IPS-15b (cell line): ENCODE measurements around the gene CFAP100.

Experiments used
- H3K27me3 ChIP-seq: one replicate; pipeline ENCODE4 v1.6.1; 2013; ENCODE audit warnings: low read length; ENCODE audit not compliant: control insufficient read depth, insufficient read depth
- H3K36me3 ChIP-seq: one replicate; pipeline ENCODE4 v1.6.1; 2013; ENCODE audit warnings: low read length; ENCODE audit not compliant: control insufficient read depth, insufficient read depth
- H3K4me1 ChIP-seq: one replicate; pipeline ENCODE4 v1.6.1; 2013; ENCODE audit warnings: mild to moderate bottlenecking, low read length; ENCODE audit not compliant: control insufficient read depth, insufficient read depth
- H3K4me3 ChIP-seq: one replicate; pipeline ENCODE4 v1.5.1; 2013; ENCODE audit warnings: low read depth, low read length
- H3K9ac ChIP-seq: one replicate; pipeline ENCODE4 v1.6.1; 2013; ENCODE audit warnings: low read depth, mild to moderate bottlenecking, low read length
- H3K9me3 ChIP-seq: one replicate; pipeline ENCODE4 v1.6.1; 2013; ENCODE audit warnings: mild to moderate bottlenecking, low read length; ENCODE audit not compliant: control insufficient read depth, insufficient read depth

CFAP100 gene

GRCh38 chr3:126476166-126477060 is 81.7 kb downstream of the CFAP100 start:
- Histone ChIP-seq H3K4me1 (peaks cover 12% of the 10 kb centered on the region), H3K4me3 (peak overlapping the region; percentile 94), H3K36me3 (no peaks in the 10 kb centered on the region), H3K9ac (peak overlapping the region; percentile 77), H3K27me3 (no peaks in the 10 kb centered on the region), H3K9me3 (no peaks in the 10 kb centered on the region)

DNA sequence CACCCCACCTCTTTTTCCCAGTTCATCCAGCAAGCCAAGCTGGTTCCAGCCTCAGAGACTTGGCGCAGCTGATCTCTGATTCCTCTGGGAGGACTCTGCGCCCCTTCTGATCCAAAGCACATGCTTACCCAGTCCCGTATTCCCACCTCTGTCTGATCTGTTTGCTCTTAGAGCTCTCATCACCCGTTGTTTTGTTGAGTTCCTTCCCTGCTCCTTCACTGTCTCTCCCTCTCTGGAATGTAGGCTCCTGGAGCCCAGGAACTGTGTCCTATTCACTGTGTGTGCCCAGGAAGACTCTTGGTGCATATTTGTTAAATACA is 82.3 kb downstream of the CFAP100 start:
- peaks cover 12% of the 10 kb centered on the region for H3K4me1 ChIP-seq
- H3K27me3 ChIP-seq, result no peaks in the 10 kb centered on the region
- H3K9ac ChIP-seq, result no peak overlapping the region
- peak overlapping the region; percentile 4 for H3K4me3 ChIP-seq
- no peaks in the 10 kb centered on the region for H3K36me3 ChIP-seq
- H3K9me3 ChIP-seq, result no peaks in the 10 kb centered on the region

- no peaks in the 10 kb centered on the region for H3K27me3 ChIP-seq
- H3K4me3 ChIP-seq, result no peak overlapping the region
- H3K4me1 ChIP-seq, result peaks cover 4% of the 10 kb centered on the region
- H3K9ac ChIP-seq, result no peak overlapping the region
- H3K36me3 ChIP-seq, result no peaks in the 10 kb centered on the region
- H3K9me3 ChIP-seq, result no peaks in the 10 kb centered on the region
Observed at GRCh38 chr3:126478581-126479310, 84.0 kb downstream of the CFAP100 start.

DNA sequence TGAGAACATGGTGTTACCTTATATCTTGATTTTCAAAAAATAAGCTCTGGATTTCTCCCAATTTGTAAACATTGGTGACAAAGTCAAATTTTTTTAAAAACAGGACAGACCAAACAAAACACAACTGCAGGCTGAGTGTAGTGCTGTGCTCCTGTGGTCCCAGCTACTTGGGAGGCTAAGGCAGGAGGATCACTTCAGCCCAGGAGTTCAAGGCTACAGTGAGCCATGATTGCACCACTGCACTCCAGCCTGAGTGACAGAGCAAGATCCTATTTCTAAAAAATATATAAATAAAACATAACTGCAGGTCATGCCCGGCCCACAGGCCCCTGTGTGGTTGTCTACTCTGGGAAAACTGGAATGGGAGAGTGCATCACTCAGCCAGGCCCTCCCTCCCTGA is 84.9 kb downstream of the CFAP100 start:
- no peak overlapping the region for H3K9ac ChIP-seq
- H3K27me3 ChIP-seq, result no peaks in the 10 kb centered on the region
- peaks cover 10% of the 10 kb centered on the region for H3K4me1 ChIP-seq
- no peaks in the 10 kb centered on the region for H3K9me3 ChIP-seq
- no peaks in the 10 kb centered on the region for H3K36me3 ChIP-seq
- no peak overlapping the region for H3K4me3 ChIP-seq

DNA sequence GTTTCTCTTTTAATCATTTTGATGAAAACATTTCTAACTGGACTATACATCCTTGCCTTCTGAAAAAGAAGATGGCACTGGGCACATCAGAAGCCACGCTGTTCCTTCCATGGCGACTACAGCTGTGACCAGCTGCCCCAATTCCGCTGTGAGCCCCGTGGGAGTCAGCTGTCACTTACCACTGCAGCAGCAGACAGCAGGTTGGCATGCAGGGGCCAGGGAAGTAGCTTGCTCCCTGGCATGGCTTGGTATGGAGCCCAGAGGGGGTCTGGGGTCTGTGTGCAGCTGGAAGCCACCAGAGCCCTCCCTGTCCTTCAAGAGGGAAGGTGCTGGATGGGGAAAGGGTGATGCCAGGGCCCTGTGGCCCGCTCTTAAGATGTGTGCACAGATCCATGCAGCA is 85.5 kb downstream of the CFAP100 start:
- Histone ChIP-seq H3K4me3 (no peak overlapping the region), H3K36me3 (no peaks in the 10 kb centered on the region), H3K9me3 (no peaks in the 10 kb centered on the region), H3K4me1 (peaks cover 14% of the 10 kb centered on the region), H3K27me3 (no peaks in the 10 kb centered on the region), H3K9ac (no peak overlapping the region)

- H3K9me3 ChIP-seq, result no peaks in the 10 kb centered on the region
- no peaks in the 10 kb centered on the region for H3K36me3 ChIP-seq
- no peaks in the 10 kb centered on the region for H3K27me3 ChIP-seq
- peaks cover 15% of the 10 kb centered on the region for H3K4me1 ChIP-seq
- H3K4me3 ChIP-seq, result no peak overlapping the region
- H3K9ac ChIP-seq, result no peak overlapping the region
Observed at GRCh38 chr3:126480861-126481260, 86.2 kb downstream of the CFAP100 start.

DNA sequence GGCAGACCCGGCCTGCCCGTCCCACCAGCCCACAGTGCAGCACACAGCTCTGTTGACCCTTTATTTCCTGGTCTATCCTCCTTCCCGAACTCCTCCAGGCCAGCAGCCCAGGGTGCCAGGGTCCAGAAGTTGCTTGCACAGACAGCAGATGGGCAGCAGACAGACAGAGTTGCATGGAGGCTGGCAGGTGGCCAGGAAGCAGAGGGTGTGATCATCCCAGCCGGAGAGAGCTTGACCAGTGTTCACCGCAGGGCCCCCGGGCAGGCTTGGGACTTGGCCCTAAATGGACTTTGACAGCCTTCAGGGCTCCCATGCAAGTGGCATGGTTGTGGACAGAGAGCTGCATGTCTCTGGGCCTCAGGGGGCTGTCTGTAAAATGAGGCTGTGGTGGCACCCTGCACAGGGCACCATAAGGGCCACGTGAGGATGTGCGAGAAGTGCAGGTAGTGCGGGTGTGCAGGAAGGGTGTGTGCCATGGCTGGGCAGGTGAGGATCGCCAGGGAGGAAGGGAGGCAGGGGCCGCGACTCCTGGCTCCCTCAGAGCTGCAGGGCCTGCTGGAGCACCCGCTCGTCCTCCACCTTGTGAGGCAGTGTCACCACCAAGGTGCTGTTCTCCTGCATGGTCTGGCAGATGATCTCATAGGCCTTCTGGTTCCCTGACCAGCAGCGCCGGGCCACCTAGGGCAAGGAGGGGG is 87.2 kb downstream of the CFAP100 start:
- Histone ChIP-seq H3K27me3 (no peaks in the 10 kb centered on the region), H3K36me3 (no peaks in the 10 kb centered on the region), H3K9me3 (no peaks in the 10 kb centered on the region), H3K4me1 (peaks cover 15% of the 10 kb centered on the region), H3K4me3 (no peak overlapping the region), H3K9ac (no peak overlapping the region)

GRCh38 chr3:126482503-126483255 is 88.0 kb downstream of the CFAP100 start:
- H3K9me3 ChIP-seq, result no peaks in the 10 kb centered on the region
- no peaks in the 10 kb centered on the region for H3K36me3 ChIP-seq
- no peak overlapping the region for H3K4me3 ChIP-seq
- no peaks in the 10 kb centered on the region for H3K27me3 ChIP-seq
- H3K4me1 ChIP-seq, result peaks cover 11% of the 10 kb centered on the region
- no peak overlapping the region for H3K9ac ChIP-seq

- Histone ChIP-seq H3K36me3 (no peaks in the 10 kb centered on the region), H3K9ac (no peak overlapping the region), H3K9me3 (no peaks in the 10 kb centered on the region), H3K4me1 (peaks cover 11% of the 10 kb centered on the region), H3K4me3 (no peak overlapping the region), H3K27me3 (no peaks in the 10 kb centered on the region)
Observed at GRCh38 chr3:126483321-126483761, 88.6 kb downstream of the CFAP100 start.

DNA sequence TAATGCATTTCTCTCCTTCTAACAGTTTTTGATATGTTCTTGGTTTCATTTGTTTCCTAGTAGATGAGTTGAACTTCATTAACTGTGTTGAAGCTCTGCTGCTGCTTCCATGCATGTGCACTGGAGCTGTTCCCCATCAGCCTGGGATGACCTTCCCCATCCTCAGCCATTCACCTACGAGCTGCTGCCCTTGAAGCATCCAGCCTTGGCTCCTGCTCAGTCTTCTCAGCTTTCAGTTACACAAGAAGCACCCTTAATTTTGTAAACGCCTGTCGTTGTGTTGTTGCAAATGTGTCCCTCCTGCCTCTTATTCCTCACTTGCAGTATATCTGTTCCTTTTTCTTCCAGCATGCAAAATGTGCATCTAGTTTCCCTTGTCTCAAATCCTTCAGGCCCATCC is 89.4 kb downstream of the CFAP100 start:
- Histone ChIP-seq H3K9me3 (no peaks in the 10 kb centered on the region), H3K9ac (no peak overlapping the region), H3K4me1 (peaks cover 11% of the 10 kb centered on the region), H3K4me3 (no peak overlapping the region), H3K36me3 (no peaks in the 10 kb centered on the region), H3K27me3 (no peaks in the 10 kb centered on the region)

GRCh38 chr3:126484662-126485061 is 90.0 kb downstream of the CFAP100 start:
- Histone ChIP-seq H3K9me3 (no peaks in the 10 kb centered on the region), H3K9ac (no peak overlapping the region), H3K27me3 (no peaks in the 10 kb centered on the region), H3K36me3 (no peaks in the 10 kb centered on the region), H3K4me3 (no peak overlapping the region), H3K4me1 (peaks cover 11% of the 10 kb centered on the region)
